Kidney epithelial cell (primary cell): ENCODE results near the gene KIF26A. TPM values are rescaled to one million over a fixed set of nuclear protein-coding genes. Genes with fewer than 3 reads are reported as not detected.

Source experiments
- DNase-seq: peaks from one replicate; pipeline ENCODE4 v3.0.0-alpha.2; 2010; ENCODE audit warnings: low read depth
- H3K27me3 ChIP-seq: 2 replicates; pipeline ENCODE4 v1.6.0; 2011; ENCODE audit warnings: low read length; ENCODE audit not compliant: control insufficient read depth, insufficient read depth
- H3K36me3 ChIP-seq: 2 replicates; pipeline ENCODE4 v1.5.1; 2011; ENCODE audit warnings: low read length; ENCODE audit not compliant: control insufficient read depth, insufficient read depth
- H3K4me3 ChIP-seq: 2 replicates; pipeline ENCODE4 v1.5.1; 2011; ENCODE audit warnings: low read depth, mild to moderate bottlenecking, control low read depth, low read length
- CTCF ChIP-seq: IDR thresholded peaks from 2 replicates; pipeline ENCODE4 v1.5.1; 2011; ENCODE audit warnings: mild to moderate bottlenecking, moderate library complexity, low read length, control low read depth, inconsistent platforms; ENCODE audit not compliant: insufficient read depth, poor library complexity, severe bottlenecking
- total RNA-seq: library from RNA; depleted of rRNA; stranded (reverse); fragments of >200 nt; gene quantifications from 2 replicates; pipeline ENCODE4 v1.2.3, GENCODE V29; 2015

KIF26A gene
- total RNA-seq, 1 donor from 2014 or later, result 0.21 TPM

- DNase-seq, result no peak
- no peak for TF ChIP-seq CTCF
- Histone ChIP-seq H3K36me3 (no peaks in the 10 kb centered on the region), H3K27me3 (peaks cover 13% of the 10 kb centered on the region), H3K4me3 (no peak overlapping the region)
These were observed 57.0 kb downstream of the KIF26A start for GRCh38 chr14:104195361-104195760.

GRCh38 chr14:104195878-104196277 lies 57.5 kb downstream of the KIF26A start:
- no peak for DNase-seq
- no peak for TF ChIP-seq CTCF
- H3K27me3 ChIP-seq, result peaks cover 13% of the 10 kb centered on the region
- no peaks in the 10 kb centered on the region for H3K36me3 ChIP-seq
- no peak overlapping the region for H3K4me3 ChIP-seq

- H3K36me3 ChIP-seq, result no peaks in the 10 kb centered on the region
- no peak for DNase-seq
- peaks cover 14% of the 10 kb centered on the region for H3K27me3 ChIP-seq
- TF ChIP-seq CTCF, result no peak
- no peak overlapping the region for H3K4me3 ChIP-seq
These were observed 58.2 kb downstream of the KIF26A start for GRCh38 chr14:104196461-104197140.

GRCh38 chr14:104197449-104198247 lies 59.3 kb downstream of the KIF26A start:
- Histone ChIP-seq H3K4me3 (no peak overlapping the region), H3K27me3 (peaks cover 24% of the 10 kb centered on the region), H3K36me3 (no peaks in the 10 kb centered on the region)
- no peak for TF ChIP-seq CTCF
- DNase-seq, result no peak

GRCh38 chr14:104199266-104199895 lies 61.0 kb downstream of the KIF26A start:
- Histone ChIP-seq H3K36me3 (no peaks in the 10 kb centered on the region), H3K4me3 (no peak overlapping the region), H3K27me3 (peaks cover 24% of the 10 kb centered on the region)
- no peak for TF ChIP-seq CTCF
- DNase-seq, result no peak
